Ishikawa (cell line): Measurements from ENCODE around the gene GFRA1.

Experiments
- CEBPB ChIP-seq: IDR thresholded peaks from 2 replicates; pipeline ENCODE4 v1.6.1; 2012
- CREB1 ChIP-seq: IDR thresholded peaks from 2 replicates; pipeline ENCODE4 v1.6.1; 2012; ENCODE audit warnings: low read depth
- EP300 ChIP-seq: IDR thresholded peaks from 2 replicates; pipeline ENCODE4 v1.6.1; 2012; ENCODE audit warnings: borderline replicate concordance
- FOXM1 ChIP-seq: IDR thresholded peaks from 2 replicates; pipeline ENCODE4 v1.6.1; 2012; ENCODE audit warnings: low read depth, borderline replicate concordance
- TEAD4 ChIP-seq: IDR thresholded peaks from 2 replicates; pipeline ENCODE4 v1.6.1; 2012
- YY1 ChIP-seq: IDR thresholded peaks from 2 replicates; pipeline ENCODE4 v1.6.1; 2012; ENCODE audit warnings: low read depth
- TF ChIP-seq, protein P1 (sequence below): IDR thresholded peaks from 2 replicates; pipeline ENCODE4 v1.6.1; 2012
- TF ChIP-seq, protein P2 (sequence below): IDR thresholded peaks from 2 replicates; pipeline ENCODE4 v1.6.1; 2012; ENCODE audit warnings: low read depth, mild to moderate bottlenecking

DNA sequence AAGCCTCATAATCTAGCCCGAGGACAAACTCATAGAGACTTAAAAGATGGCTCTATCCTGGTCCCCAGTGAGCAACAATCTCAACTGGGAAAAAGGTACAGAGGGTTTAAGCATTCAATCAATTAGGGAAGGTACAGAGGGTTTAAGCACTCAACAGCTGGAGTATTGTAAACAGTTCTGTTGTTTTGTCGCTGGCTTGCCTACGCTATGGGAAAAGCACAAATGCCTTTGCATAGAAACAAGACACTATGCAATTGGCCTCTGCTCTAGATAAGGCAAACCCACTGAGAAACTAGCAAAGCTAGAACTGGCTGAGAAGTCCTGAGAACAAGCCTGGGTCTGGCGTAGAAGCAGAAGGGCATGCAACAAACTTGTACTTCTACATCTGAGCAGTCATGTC is 69.3 kb downstream of the GFRA1 start:
- no peak for TF ChIP-seq EP300
- TF ChIP-seq FOXM1, result no peak
- TF ChIP-seq, protein P1, sequence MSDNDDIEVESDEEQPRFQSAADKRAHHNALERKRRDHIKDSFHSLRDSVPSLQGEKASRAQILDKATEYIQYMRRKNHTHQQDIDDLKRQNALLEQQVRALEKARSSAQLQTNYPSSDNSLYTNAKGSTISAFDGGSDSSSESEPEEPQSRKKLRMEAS, result no peak
- TF ChIP-seq TEAD4, result no peak
- TF ChIP-seq, protein P2, sequence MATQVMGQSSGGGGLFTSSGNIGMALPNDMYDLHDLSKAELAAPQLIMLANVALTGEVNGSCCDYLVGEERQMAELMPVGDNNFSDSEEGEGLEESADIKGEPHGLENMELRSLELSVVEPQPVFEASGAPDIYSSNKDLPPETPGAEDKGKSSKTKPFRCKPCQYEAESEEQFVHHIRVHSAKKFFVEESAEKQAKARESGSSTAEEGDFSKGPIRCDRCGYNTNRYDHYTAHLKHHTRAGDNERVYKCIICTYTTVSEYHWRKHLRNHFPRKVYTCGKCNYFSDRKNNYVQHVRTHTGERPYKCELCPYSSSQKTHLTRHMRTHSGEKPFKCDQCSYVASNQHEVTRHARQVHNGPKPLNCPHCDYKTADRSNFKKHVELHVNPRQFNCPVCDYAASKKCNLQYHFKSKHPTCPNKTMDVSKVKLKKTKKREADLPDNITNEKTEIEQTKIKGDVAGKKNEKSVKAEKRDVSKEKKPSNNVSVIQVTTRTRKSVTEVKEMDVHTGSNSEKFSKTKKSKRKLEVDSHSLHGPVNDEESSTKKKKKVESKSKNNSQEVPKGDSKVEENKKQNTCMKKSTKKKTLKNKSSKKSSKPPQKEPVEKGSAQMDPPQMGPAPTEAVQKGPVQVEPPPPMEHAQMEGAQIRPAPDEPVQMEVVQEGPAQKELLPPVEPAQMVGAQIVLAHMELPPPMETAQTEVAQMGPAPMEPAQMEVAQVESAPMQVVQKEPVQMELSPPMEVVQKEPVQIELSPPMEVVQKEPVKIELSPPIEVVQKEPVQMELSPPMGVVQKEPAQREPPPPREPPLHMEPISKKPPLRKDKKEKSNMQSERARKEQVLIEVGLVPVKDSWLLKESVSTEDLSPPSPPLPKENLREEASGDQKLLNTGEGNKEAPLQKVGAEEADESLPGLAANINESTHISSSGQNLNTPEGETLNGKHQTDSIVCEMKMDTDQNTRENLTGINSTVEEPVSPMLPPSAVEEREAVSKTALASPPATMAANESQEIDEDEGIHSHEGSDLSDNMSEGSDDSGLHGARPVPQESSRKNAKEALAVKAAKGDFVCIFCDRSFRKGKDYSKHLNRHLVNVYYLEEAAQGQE, result no peak
- no peak for TF ChIP-seq CEBPB
- no peak for TF ChIP-seq CREB1
- TF ChIP-seq YY1, result no peak
